Gastroesophageal sphincter (tissue), 4 donors: ENCODE measurements around the gene RAPGEF2. TPM values are rescaled to one million over a fixed set of nuclear protein-coding genes. Genes with fewer than 3 reads are reported as not detected.
A peak's percentile ranks its signal among the peaks of the same experiment; 100 is the strongest.

Experiments used
- ATAC-seq: fragments of 150-250 bp; one replicate; pipeline ENCODE4 v1.9.1; 2016; ENCODE audit warnings: mild to moderate bottlenecking, moderate library complexity
- H3K27ac ChIP-seq, 4 donors: fragments of 200-600 bp; sonication (generic) in 3 of 4; 1 replicate in 3 of 4; 2 replicates in 1 of 4; pipeline ENCODE4 v1.5.1; 2016 to 2019
- H3K27me3 ChIP-seq: fragments of 200-600 bp; sonication (generic); one replicate; pipeline ENCODE4 v1.5.1; 2019
- H3K36me3 ChIP-seq, 2 donors: fragments of 200-600 bp; sonication (generic); one replicate each; pipeline ENCODE4 v1.5.1; 2019; ENCODE audit warnings: control low read depth in 1 of 2
- H3K4me1 ChIP-seq, 3 donors: fragments of 200-600 bp; sonication (generic); 1 replicate in 2 of 3; 2 replicates in 1 of 3; pipeline ENCODE4 v1.5.1; 2016 to 2019; ENCODE audit warnings: control low read depth in 2 of 3
- H3K4me3 ChIP-seq, 2 donors: fragments of 200-600 bp; sonication (generic); one replicate each; pipeline ENCODE4 v1.5.1; 2019; ENCODE audit warnings: mild to moderate bottlenecking in 1 of 2, moderate library complexity in 1 of 2
- H3K9me3 ChIP-seq, 3 donors: fragments of 200-600 bp; sonication (generic); one replicate each; pipeline ENCODE4 v1.5.1; 2017 to 2019; ENCODE audit warnings: control low read depth in 2 of 3
- EP300 ChIP-seq: sonication (generic); formaldehyde crosslinking; IDR thresholded peaks from one replicate; pipeline ENCODE4 v1.6.1; 2017; ENCODE audit warnings: antibody characterized with exemption, mild to moderate bottlenecking
- POLR2A ChIP-seq, 2 donors: fragments of 450-650 bp; IDR thresholded peaks; one replicate each; pipeline ENCODE4 v1.6.1; 2017; ENCODE audit warnings: antibody characterized with exemption in 2 of 2, mild to moderate bottlenecking in 2 of 2, moderate library complexity in 1 of 2
- POLR2AphosphoS5 ChIP-seq: sonication (generic); formaldehyde crosslinking; IDR thresholded peaks from one replicate; pipeline ENCODE4 v1.6.1; 2017; ENCODE audit warnings: antibody characterized with exemption
- WGBS, 2 donors: methylation state at CpG; one replicate each; pipeline ENCODE4 v1.1.5; 2018; ENCODE audit warnings: low coverage in 1 of 2; 5-methylcytosine and 5-hydroxymethylcytosine counted together
- small RNA-seq, 4 donors: library from RNA; depleted of rRNA; stranded (forward); fragments of <200 nt; gene quantifications; one replicate each; pipeline ENCODE3, GENCODE V24; 2016
- total RNA-seq, 4 donors: library from RNA; depleted of rRNA; stranded (reverse); fragments of >200 nt; gene quantifications; one replicate each; pipeline ENCODE4 v1.1.0, GENCODE V29; 2016
- TF ChIP-seq, protein P1 (sequence below), 4 experiments: fragments of 200-600 bp in 2 of 4; fragments of 450-650 bp in 2 of 4; sonication (generic) in 1 of 4; IDR thresholded peaks; one replicate each; pipeline ENCODE4 v1.5.1; 2017 to 2019; ENCODE audit warnings: antibody characterized with exemption in 4 of 4, mild to moderate bottlenecking in 2 of 4, moderate library complexity in 2 of 4

The RAPGEF2 gene
- total RNA-seq, 4 donors from 2014 or later: 49.5 to 67.5 (median 60.9) TPM

DNA sequence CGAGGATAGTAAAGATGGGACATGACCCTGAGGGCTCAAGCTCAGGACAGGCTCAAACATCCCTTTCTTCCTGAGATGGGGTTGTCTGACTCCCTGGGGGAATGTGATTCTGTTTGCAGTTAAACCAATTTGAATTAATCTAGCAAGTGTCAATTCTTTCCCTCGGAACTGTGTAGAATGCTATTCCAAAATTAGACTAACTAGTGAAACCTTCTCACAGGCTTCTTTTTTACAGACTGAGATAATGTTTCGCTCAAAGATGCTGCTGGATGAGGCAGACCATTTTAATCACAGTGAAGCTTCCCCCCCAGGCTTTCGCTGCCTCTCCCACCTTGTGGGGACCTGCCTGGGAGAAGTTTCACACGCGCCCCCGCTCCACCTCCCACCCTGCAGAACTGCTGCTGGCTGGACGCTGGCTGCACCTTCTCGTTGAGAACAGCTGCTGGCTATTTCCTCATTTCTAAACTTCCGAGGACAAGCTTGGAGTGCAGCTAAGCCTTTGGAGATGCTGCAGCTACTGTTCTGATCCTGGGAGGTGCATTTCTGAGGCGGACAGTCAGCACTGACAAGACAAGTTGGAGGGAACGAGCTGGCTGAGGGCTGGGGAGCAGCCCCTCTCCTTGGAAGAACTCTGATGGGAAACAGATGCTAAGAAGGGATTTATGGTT is 297.8 kb downstream of the RAPGEF2 start:
- Histone ChIP-seq H3K36me3 (no peaks in the 10 kb centered on the region), H3K27ac (peak overlapping the region in 2 of 4 donors; percentile 22 to 32), H3K9me3 (no peaks in the 10 kb centered on the region), H3K27me3 (no peaks in the 10 kb centered on the region), H3K4me3 (peak overlapping the region in 1 of 2 donors; percentile 4), H3K4me1 (peaks cover 0 to 6% (median 0%) of the 10 kb centered on the region in 3 donors)
- 15 to 37% methylated on average over 4 to 5 of the region's 12 CpGs for WGBS, 2 donors
- no peak for ATAC-seq
- TF ChIP-seq, protein P1, sequence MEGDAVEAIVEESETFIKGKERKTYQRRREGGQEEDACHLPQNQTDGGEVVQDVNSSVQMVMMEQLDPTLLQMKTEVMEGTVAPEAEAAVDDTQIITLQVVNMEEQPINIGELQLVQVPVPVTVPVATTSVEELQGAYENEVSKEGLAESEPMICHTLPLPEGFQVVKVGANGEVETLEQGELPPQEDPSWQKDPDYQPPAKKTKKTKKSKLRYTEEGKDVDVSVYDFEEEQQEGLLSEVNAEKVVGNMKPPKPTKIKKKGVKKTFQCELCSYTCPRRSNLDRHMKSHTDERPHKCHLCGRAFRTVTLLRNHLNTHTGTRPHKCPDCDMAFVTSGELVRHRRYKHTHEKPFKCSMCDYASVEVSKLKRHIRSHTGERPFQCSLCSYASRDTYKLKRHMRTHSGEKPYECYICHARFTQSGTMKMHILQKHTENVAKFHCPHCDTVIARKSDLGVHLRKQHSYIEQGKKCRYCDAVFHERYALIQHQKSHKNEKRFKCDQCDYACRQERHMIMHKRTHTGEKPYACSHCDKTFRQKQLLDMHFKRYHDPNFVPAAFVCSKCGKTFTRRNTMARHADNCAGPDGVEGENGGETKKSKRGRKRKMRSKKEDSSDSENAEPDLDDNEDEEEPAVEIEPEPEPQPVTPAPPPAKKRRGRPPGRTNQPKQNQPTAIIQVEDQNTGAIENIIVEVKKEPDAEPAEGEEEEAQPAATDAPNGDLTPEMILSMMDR (IDR thresholded peaks at IDR 0.05): no peak
- TF ChIP-seq POLR2AphosphoS5 (no peak), POLR2A (IDR thresholded peaks at IDR 0.05) (no peak), EP300 (no peak)

DNA sequence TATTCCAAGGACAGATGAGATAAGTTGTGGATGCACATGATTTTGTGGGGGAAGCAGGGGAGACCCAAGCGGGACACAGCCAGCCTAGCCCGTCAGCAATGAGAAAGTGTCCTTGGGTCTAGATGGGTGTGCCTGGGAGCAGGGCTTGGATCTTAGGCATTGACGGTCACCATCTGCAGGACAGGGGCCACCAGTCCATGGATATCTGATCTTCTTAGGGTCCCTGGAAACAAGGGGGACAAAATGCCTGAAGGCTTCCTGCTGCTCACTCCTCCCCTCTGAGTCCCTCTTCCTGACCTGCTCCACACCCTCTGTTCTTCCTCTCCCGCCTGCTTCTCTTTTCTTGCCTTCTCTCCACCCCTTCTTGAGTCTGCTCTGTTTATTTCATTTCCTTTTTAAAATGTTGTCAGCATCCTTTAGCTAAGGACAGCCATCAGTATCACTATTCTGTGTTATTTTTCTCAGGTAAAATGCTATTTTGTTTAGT is 298.4 kb downstream of the RAPGEF2 start:
- TF ChIP-seq, protein P1 (IDR thresholded peaks at IDR 0.05): no peak
- TF ChIP-seq POLR2A (IDR thresholded peaks at IDR 0.05): no peak
- H3K27me3 ChIP-seq: no peaks in the 10 kb centered on the region
- H3K27ac ChIP-seq: peak overlapping the region in 2 of 4 donors; percentile 22 to 32
- peaks cover 0 to 6% (median 0%) of the 10 kb centered on the region in 3 donors for H3K4me1 ChIP-seq
- no peak for ATAC-seq
- no peaks in the 10 kb centered on the region for H3K36me3 ChIP-seq
- 44 to 60% methylated on average over 1 to 2 of the region's 4 CpGs for WGBS, 2 donors
- no peaks in the 10 kb centered on the region for H3K9me3 ChIP-seq
- peak overlapping the region in 1 of 2 donors; percentile 4 for H3K4me3 ChIP-seq

DNA sequence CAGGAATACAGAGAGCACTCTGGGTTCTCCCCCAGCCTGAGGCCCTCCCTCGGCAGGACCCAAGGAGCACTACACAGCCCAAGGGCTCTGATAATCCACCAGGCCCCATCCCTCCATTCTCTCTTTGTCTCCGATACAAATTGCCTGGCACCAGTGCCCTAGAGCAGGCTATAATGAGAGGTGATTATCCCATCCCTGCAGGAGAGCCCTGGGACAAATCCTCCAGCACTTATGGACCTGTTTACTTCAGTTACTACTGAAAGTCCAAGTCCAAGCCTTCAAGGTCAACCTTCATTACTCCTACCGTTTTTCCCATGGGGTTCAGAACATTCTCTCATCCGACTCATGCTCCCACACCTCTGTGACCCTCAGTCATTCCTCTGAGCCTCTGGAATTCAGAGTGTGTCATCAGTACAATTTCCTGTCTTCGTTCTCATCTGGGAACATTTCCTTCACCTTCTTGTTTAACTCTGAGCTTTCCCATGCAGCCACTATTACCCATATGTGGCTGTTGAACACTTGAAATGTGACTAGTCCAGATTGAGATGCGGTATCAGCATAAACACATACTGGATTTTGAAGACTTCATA is 299.0 kb downstream of the RAPGEF2 start:
- no peak overlapping the region for H3K27ac ChIP-seq
- H3K9me3 ChIP-seq: no peaks in the 10 kb centered on the region
- no peaks in the 10 kb centered on the region for H3K27me3 ChIP-seq
- H3K4me3 ChIP-seq: no peak overlapping the region
- TF ChIP-seq EP300 (no peak), POLR2AphosphoS5 (no peak), POLR2A (IDR thresholded peaks at IDR 0.05) (no peak)
- TF ChIP-seq, protein P1 (IDR thresholded peaks at IDR 0.05): no peak
- no peaks in the 10 kb centered on the region for H3K36me3 ChIP-seq
- H3K4me1 ChIP-seq: peaks cover 0 to 6% (median 0%) of the 10 kb centered on the region in 3 donors
- no peak for ATAC-seq
- 64 to 76% methylated on average over 6 of the region's 6 CpGs for WGBS, 2 donors

Small RNA genes within 50 kb of the gene (small RNA-seq; reads per million reads assigned to genes)
- gene AC074344.1: 0 reads per million in 4 donors
- 0 reads per million in 4 donors for gene MIR3688-1
- 0 reads per million in 4 donors for gene RF00019
